ENCODE results near the gene MRC2. TPM values are rescaled to one million over a fixed set of nuclear protein-coding genes. Genes with fewer than 3 reads are reported as not detected.

The MRC2 gene
- polyA plus RNA-seq, 1 of the 3 experiments (the other 2 are of a cell fraction) = 213 TPM

GRCh38 chr17:62692721-62693431 lies 65.4 kb downstream of the MRC2 start:
- Histone ChIP-seq H2AFZ (ENCODE audit: low read depth) (no peak overlapping the region), H3F3A (replicated peaks; ENCODE audit: insufficient read depth) (peaks cover 33% of the 10 kb centered on the region), H3K27ac (ENCODE audit: low read depth in 2 of 2, low read length in 1 of 2) (no peak overlapping the region; a peak in 1 of 4 replicates), H4K20me1 (ENCODE audit: insufficient read depth) (no peaks in the 10 kb centered on the region), H3K9me3 (no peaks in the 10 kb centered on the region), H3K9me2 (no peaks in the 10 kb centered on the region), H3K4me2 (no peak overlapping the region), H3K36me3 (replicated peaks in 1 of 2; ENCODE audit: control insufficient read depth in 1 of 2, insufficient read depth in 2 of 2, low read length in 1 of 2) (peaks cover 38 to 44% of the 10 kb centered on the region in 2 experiments), H3K27me3 (ENCODE audit: insufficient read depth) (no peaks in the 10 kb centered on the region), H3K4me3 (ENCODE audit: low read depth in 2 of 2, low read length in 1 of 2) (no peak overlapping the region), H3K4me1 (ENCODE audit: control insufficient read depth in 1 of 2, insufficient read depth in 2 of 2, low read depth in 1 of 2, low read length in 1 of 2) (peaks cover 0 to 24% of the 10 kb centered on the region in 2 experiments; a peak in 1 of 4 replicates), H3K9ac (no peak overlapping the region), H3K79me2 (ENCODE audit: insufficient read depth) (no peaks in the 10 kb centered on the region)
- WGBS (ENCODE audit: low lambda C conversion rate) = 98% methylated on average over 7 of the region's 14 CpGs
- TF ChIP-seq FOXJ3 (CRISPR knock-in tag; IDR thresholded peaks at IDR 0.05) (no peak), YY1 (IDR thresholded peaks at IDR 0.05; ENCODE audit: low read depth) (no peak), SMC3 (IDR thresholded peaks at IDR 0.05; ENCODE audit: low read depth, low read length) (peak; percentile 33; the same call in 1 of the 2 replicates), RAD21 (IDR thresholded peaks at IDR 0.05; ENCODE audit: low read length) (peak; percentile 45), NFIC (IDR thresholded peaks at IDR 0.05; ENCODE audit: borderline replicate concordance) (no peak), RCOR1 (IDR thresholded peaks at IDR 0.05; ENCODE audit: low read length) (no peak), CTCF (IDR thresholded peaks at IDR 0.05) (peak; percentile 62), GATA2 (CRISPR knock-in tag; IDR thresholded peaks at IDR 0.05) (no peak)
- ChIA-PET CTCF (interaction anchor here (0.7 to 7.2 kb wide), 20 partner anchors 8 to 919 kb away, joined by 3 to 67 read pairs (median 3); no protein-coding TSS in a partner anchor), POLR2A (no interaction called here)
- peak; percentile 82 for DNase-seq

- Histone ChIP-seq H3K9me2 (no peaks in the 10 kb centered on the region), H3K4me2 (no peak overlapping the region), H3K79me2 (ENCODE audit: insufficient read depth) (no peaks in the 10 kb centered on the region), H3K27ac (ENCODE audit: low read depth in 2 of 2, low read length in 1 of 2) (no peak overlapping the region), H3K4me3 (ENCODE audit: low read depth in 2 of 2, low read length in 1 of 2) (no peak overlapping the region), H3K9me3 (no peaks in the 10 kb centered on the region), H3F3A (replicated peaks; ENCODE audit: insufficient read depth) (peaks cover 40% of the 10 kb centered on the region), H3K36me3 (replicated peaks in 1 of 2; ENCODE audit: control insufficient read depth in 1 of 2, insufficient read depth in 2 of 2, low read length in 1 of 2) (peaks cover 32 to 34% of the 10 kb centered on the region in 2 experiments), H2AFZ (ENCODE audit: low read depth) (no peak overlapping the region), H3K9ac (no peak overlapping the region), H3K27me3 (ENCODE audit: insufficient read depth) (no peaks in the 10 kb centered on the region), H4K20me1 (ENCODE audit: insufficient read depth) (no peaks in the 10 kb centered on the region), H3K4me1 (ENCODE audit: control insufficient read depth in 1 of 2, insufficient read depth in 2 of 2, low read depth in 1 of 2, low read length in 1 of 2) (peaks cover 0 to 19% of the 10 kb centered on the region in 2 experiments; a peak in 1 of 4 replicates)
- CTCF ChIA-PET = interaction anchor here (0.6 to 7.2 kb wide), 21 partner anchors 7 to 918 kb away, joined by 3 to 67 read pairs (median 3); no protein-coding TSS in a partner anchor
- TF ChIP-seq SIN3A (IDR thresholded peaks at IDR 0.05; ENCODE audit: borderline replicate concordance, low read depth, low read length) (no peak), ZBTB33 (IDR thresholded peaks at IDR 0.05; ENCODE audit: borderline replicate concordance, low read depth) (no peak), POLR2AphosphoS5 (IDR thresholded peaks at IDR 0.05; ENCODE audit: low read depth, low read length) (peak; percentile 36; the same call in 1 of the 2 replicates), TCF12 (IDR thresholded peaks at IDR 0.05) (no peak), FOXM1 (IDR thresholded peaks at IDR 0.05; ENCODE audit: low read depth) (no peak), FOXJ3 (CRISPR knock-in tag; IDR thresholded peaks at IDR 0.05) (no peak), JUND (IDR thresholded peaks at IDR 0.05) (no peak), IRF3 (IDR thresholded peaks at IDR 0.05; ENCODE audit: low read depth, low read length) (no peak)
- POLR2A ChIA-PET = no interaction called here
- DNase-seq = no peak
- WGBS (ENCODE audit: low lambda C conversion rate) = 91% methylated on average over 19 of the region's 19 CpGs
These were observed 66.3 kb downstream of the MRC2 start for GRCh38 chr17:62693616-62694409.

Measured in SK-N-SH (cell line).